K562 (cell line): Measurements from ENCODE around the gene RUVBL1. TPM values are rescaled to one million over a fixed set of nuclear protein-coding genes. Genes with fewer than 3 reads are reported as not detected.

ENCODE experiments used
- ATAC-seq: fragments of 200-7000 bp; cut with Tn5 transposase; 3 replicates; pipeline ENCODE4 v1.9.1; 2020; ENCODE audit warnings: moderate library complexity
- BruUV-seq: library from RNA; stranded (reverse); fragments of 400-500 nt; replicated peaks from 2 replicates; lab custom pipeline; 2021; lab: Mats Ljungman, UMichigan
- CTCF ChIA-PET: fragments of 300-600 bp; formaldehyde crosslinking; extraction: SDS; loops from one replicate; lab custom pipeline; 2021; ENCODE audit warnings: low intra/inter-chr PET ratio; lab: Yijun Ruan, JAX
- POLR2A ChIA-PET: fragments of 300-600, 350-650 bp; sonication (Branson Sonifier 250); formaldehyde crosslinking; extraction: SDS; loops from one replicate; lab custom pipeline; 2021; ENCODE audit warnings: antibody characterized with exemption, inconsistent platforms; lab: Yijun Ruan, JAX
- DNase-seq, 4 experiments: peaks; one replicate each; pipeline versions ENCODE4 v3.0.0 to v3.0.0-alpha.2; 2011 to 2018; ENCODE audit warnings: low spot score in 3 of 4, mixed read lengths in 3 of 4; ENCODE audit errors: extremely low read depth in 1 of 4
- FAIRE-seq: peaks from 2 replicates; lab custom pipeline; 2011; peaks lifted over from hg19 to GRCh38; lab: Jason Lieb, UNC
- H2AFZ ChIP-seq: 2 replicates; pipeline ENCODE4 v1.6.0; 2011; ENCODE audit warnings: low read depth, low read length, control low read depth, inconsistent platforms
- H3K27ac ChIP-seq: fragments of 200-600 bp; 3 replicates; pipeline ENCODE4 v1.8.0; 2011; ENCODE audit warnings: low read depth, mild to moderate bottlenecking, control low read depth, inconsistent platforms, low read length, moderate library complexity, mixed read lengths; ENCODE audit errors: extremely low read depth
- H3K27me3 ChIP-seq, 2 experiments: fragments of 300-600 bp in 1 of 2; 2 replicates in 1 of 2; 3 replicates in 1 of 2; pipeline versions ENCODE4 v1.6.0 to v1.8.0; 2011; ENCODE audit warnings: inconsistent platforms in 2 of 2, low read length in 2 of 2, mild to moderate bottlenecking in 1 of 2, mixed read lengths in 1 of 2, moderate library complexity in 1 of 2; ENCODE audit not compliant: control insufficient read depth in 2 of 2, insufficient read depth in 2 of 2
- H3K36me3 ChIP-seq: fragments of 300-600 bp; 3 replicates; pipeline ENCODE4 v1.8.0; 2011; ENCODE audit warnings: mild to moderate bottlenecking, low read length, inconsistent platforms; ENCODE audit not compliant: control insufficient read depth, insufficient read depth
- H3K4me1 ChIP-seq, 2 experiments: fragments of 200-600 bp in 1 of 2; replicated peaks in 1 of 2; 2 replicates in 1 of 2; 3 replicates in 1 of 2; pipeline versions ENCODE4 v1.5.1 to v1.8.0; 2011; ENCODE audit warnings: inconsistent platforms in 2 of 2, low read length in 2 of 2, mild to moderate bottlenecking in 1 of 2, mixed read lengths in 1 of 2, moderate library complexity in 1 of 2; ENCODE audit not compliant: control insufficient read depth in 2 of 2, insufficient read depth in 2 of 2
- H3K4me2 ChIP-seq: 2 replicates; pipeline ENCODE4 v1.6.1; 2011; ENCODE audit warnings: low read length, control low read depth, inconsistent platforms, mixed read lengths; ENCODE audit not compliant: insufficient read depth
- H3K4me3 ChIP-seq: fragments of 200-600 bp; sonication (generic), shearing (Covaris generic); 2 replicates; pipeline ENCODE4 v1.5.1; 2016; ENCODE audit warnings: control low read depth, inconsistent platforms
- H3K79me2 ChIP-seq: fragments of 200-600 bp; 3 replicates; pipeline ENCODE4 v1.8.0; 2011; ENCODE audit warnings: low read length, inconsistent platforms; ENCODE audit not compliant: control insufficient read depth, insufficient read depth
- H3K9ac ChIP-seq, 2 experiments: 2 replicates each; pipeline versions ENCODE4 v1.6.0 to v1.6.1; 2011; ENCODE audit warnings: low read depth in 2 of 2, low read length in 2 of 2, control low read depth in 1 of 2, inconsistent platforms in 1 of 2, mild to moderate bottlenecking in 1 of 2, mixed read lengths in 1 of 2; ENCODE audit not compliant: insufficient read depth in 1 of 2
- H3K9me1 ChIP-seq: one replicate; pipeline ENCODE4 v1.6.0; 2011; ENCODE audit warnings: inconsistent platforms, mild to moderate bottlenecking, low read length, moderate library complexity; ENCODE audit not compliant: control insufficient read depth, insufficient read depth
- H3K9me3 ChIP-seq: replicated peaks from 2 replicates; pipeline ENCODE4 v1.5.1; 2011; ENCODE audit warnings: low read depth, low read length, inconsistent platforms; ENCODE audit not compliant: control insufficient read depth, insufficient read depth
- H4K20me1 ChIP-seq: replicated peaks from 2 replicates; pipeline ENCODE4 v1.6.1; 2011; ENCODE audit warnings: low read length, inconsistent platforms, mixed read lengths; ENCODE audit not compliant: control insufficient read depth, insufficient read depth
- ARNT ChIP-seq, 2 experiments: fragments of 450-650 bp; IDR thresholded peaks; 2 replicates each; pipeline ENCODE4 v1.6.1; 2016; ENCODE audit warnings: mild to moderate bottlenecking in 1 of 2
- BRD4 ChIP-seq: fragments of 200-600 bp; sonication (generic); IDR thresholded peaks from 2 replicates; pipeline ENCODE4 v1.6.1; 2017; ENCODE audit warnings: inconsistent platforms
- EP400 ChIP-seq: fragments of 450-650 bp; IDR thresholded peaks from 2 replicates; pipeline ENCODE4 v1.6.1; 2017; ENCODE audit warnings: antibody characterized with exemption, mild to moderate bottlenecking, moderate library complexity
- HDAC1 ChIP-seq, 2 experiments: fragments of 450-650 bp; IDR thresholded peaks; 2 replicates each; pipeline ENCODE4 v1.6.1; 2016 to 2017; ENCODE audit warnings: inconsistent platforms in 1 of 2, mild to moderate bottlenecking in 1 of 2, moderate library complexity in 1 of 2
- POLR2AphosphoS5 ChIP-seq: IDR thresholded peaks from 2 replicates; pipeline ENCODE4 v1.6.1; 2011; ENCODE audit warnings: mild to moderate bottlenecking, low read depth, low read length, moderate library complexity; ENCODE audit not compliant: control insufficient read depth, insufficient read depth
- RB1 ChIP-seq: fragments of 450-650 bp; IDR thresholded peaks from 2 replicates; pipeline ENCODE4 v1.6.1; 2017; ENCODE audit warnings: low read depth, mild to moderate bottlenecking
- RBFOX2 ChIP-seq: fragments of 200-400 bp; formaldehyde crosslinking; IDR thresholded peaks from 2 replicates; pipeline ENCODE4 v1.6.1; 2017; ENCODE audit warnings: low read depth, mild to moderate bottlenecking, low read length, moderate library complexity
- ZNF644 ChIP-seq: fragments of 200-800 bp; sonication (Bioruptor generic); IDR thresholded peaks from 2 replicates; pipeline ENCODE4 v1.6.1; 2016; ENCODE audit warnings: low read depth, missing genetic modification characterization, missing compliant biosample characterization
- WGBS: fragments of 100-300 bp; shearing (Covaris generic); methylation state at CpG from one replicate; pipeline ENCODE4 v1.1.6; 2016; ENCODE audit warnings: low coverage, mixed read lengths; ENCODE audit not compliant: insufficient coverage; ENCODE audit errors: missing lambda C conversion rate; 5-methylcytosine and 5-hydroxymethylcytosine counted together
- in situ Hi-C: fragments of 300-500 bp; cut with MboI; formaldehyde crosslinking; loops from 4 replicates; pipeline ENCODE4 v1.15.0; 2018; ENCODE audit warnings: inconsistent platforms, mixed read lengths
- intact Hi-C: fragments of 100-400 bp; cut with micrococcal nuclease; formaldehyde crosslinking; loops from 2 replicates; pipeline ENCODE4 v1.14.2; 2022
- polyA plus RNA-seq, 8 experiments: library from polyadenylated mRNA; depleted of rRNA in 4 of 8; stranded (reverse) in 5 of 8; unstranded in 3 of 8; fragments of >200 nt; fragmentation: Nextera tagmentation in 2 of 8; fragmentation: Illumina TruSeq in 1 of 8; extraction: Ambion mirVana in 2 of 8; extraction: Trizol in 1 of 8; gene quantifications; 2 replicates each; pipeline versions ENCODE4 v1.2.1 to v1.2.3, GENCODE V29; 2011 to 2014; ENCODE audit warnings: inconsistent platforms in 1 of 8, missing spikeins in 1 of 8
- total RNA-seq, 7 experiments: library from RNA; depleted of rRNA in 6 of 7; stranded (reverse); fragments of >200 nt in 6 of 7; fragmentation: Illumina TruSeq in 2 of 7; extraction: Trizol in 2 of 7; gene quantifications; 2 replicates each; pipeline versions ENCODE4 v1.2.1 to v1.2.3, GENCODE V29; 2011 to 2021; ENCODE audit warnings: low replicate concordance in 1 of 7
- TF ChIP-seq, protein P1 (sequence below): fragments of 200-800 bp; sonication (Bioruptor generic); IDR thresholded peaks from 2 replicates; pipeline ENCODE4 v1.6.1; 2017; ENCODE audit warnings: missing genetic modification characterization, missing compliant biosample characterization
- TF ChIP-seq, protein P2 (sequence below): fragments of 450-650 bp; IDR thresholded peaks from 2 replicates; pipeline ENCODE4 v1.6.1; 2016; ENCODE audit warnings: missing biosample characterization, missing genetic modification characterization

RUVBL1 gene
- total and polyA plus RNA-seq, 9 of the 15 experiments (the other 6 are each of a cell fraction or from before 2014, with no cell fraction given): 20.7 to 147 (median 113) TPM

DNA sequence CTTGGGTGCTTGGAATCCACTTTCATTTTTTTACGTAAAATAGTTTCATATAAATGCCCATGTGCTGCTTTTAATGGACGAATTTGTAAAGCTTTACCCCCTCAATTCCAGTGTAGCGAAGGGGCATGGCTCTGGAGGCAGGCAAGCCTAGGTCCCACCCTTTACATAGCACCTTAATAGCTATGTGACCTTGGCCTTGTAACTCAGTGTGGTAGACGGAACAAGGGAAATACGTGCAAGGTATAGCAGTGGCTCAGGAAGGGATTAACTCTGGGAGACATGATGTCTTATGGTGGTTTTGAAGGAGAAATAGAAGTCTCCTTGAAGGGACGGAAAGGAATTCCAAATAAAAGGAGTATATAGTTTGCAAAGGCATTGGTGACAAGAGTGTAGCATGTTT lies 70.0 kb downstream of the RUVBL1 start:
- Histone ChIP-seq H3K79me2 (peaks cover 53% of the 10 kb centered on the region), H3K9ac (peak overlapping the region; percentile 77 to 99), H3K9me3 (no peaks in the 10 kb centered on the region), H3K4me2 (peak overlapping the region; percentile 95), H3K27me3 (no peaks in the 10 kb centered on the region), H3K9me1 (no peaks in the 10 kb centered on the region), H3K27ac (peak overlapping the region; percentile 92; the same call in 2 of the 3 replicates), H4K20me1 (0 out of 2 replicates have a peak, but pooled peaks cover 11% of the 10 kb centered on the region), H2AFZ (no peak overlapping the region), H3K4me1 (peaks cover 0 to 22% of the 10 kb centered on the region in 2 experiments; a peak in 2 of 5 replicates)
- in situ Hi-C loops (no loop called here), intact Hi-C loops (loop anchor here (2.0 kb wide), 1 partner anchor 43 kb away; no protein-coding TSS in a partner anchor)
- ChIA-PET POLR2A (interaction anchor here (0.5 to 1.7 kb wide), 9 partner anchors 11 to 409 kb away, joined by 3 to 14 read pairs (median 5); partner anchors contain the start of gene RUVBL1), CTCF (no interaction called here)
- no peak for DNase-seq
- WGBS: 10% methylated on average over 6 of the region's 6 CpGs
- no peak for FAIRE-seq
- no TSS peak for BruUV-seq
- peak; percentile 22 for ATAC-seq
- TF ChIP-seq HDAC1 (IDR thresholded peaks at IDR 0.05): 0 out of 4 replicates have a peak, but pooled peaks of 1 of the 2 experiments have one; percentile 2
- TF ChIP-seq ARNT (IDR thresholded peaks at IDR 0.05): no peak
- TF ChIP-seq, all 486 proteins: peak for 1
- peak overlapping the region; percentile 94 for H3K4me3 ChIP-seq
- H3K36me3 ChIP-seq: peaks cover 54% of the 10 kb centered on the region

DNA sequence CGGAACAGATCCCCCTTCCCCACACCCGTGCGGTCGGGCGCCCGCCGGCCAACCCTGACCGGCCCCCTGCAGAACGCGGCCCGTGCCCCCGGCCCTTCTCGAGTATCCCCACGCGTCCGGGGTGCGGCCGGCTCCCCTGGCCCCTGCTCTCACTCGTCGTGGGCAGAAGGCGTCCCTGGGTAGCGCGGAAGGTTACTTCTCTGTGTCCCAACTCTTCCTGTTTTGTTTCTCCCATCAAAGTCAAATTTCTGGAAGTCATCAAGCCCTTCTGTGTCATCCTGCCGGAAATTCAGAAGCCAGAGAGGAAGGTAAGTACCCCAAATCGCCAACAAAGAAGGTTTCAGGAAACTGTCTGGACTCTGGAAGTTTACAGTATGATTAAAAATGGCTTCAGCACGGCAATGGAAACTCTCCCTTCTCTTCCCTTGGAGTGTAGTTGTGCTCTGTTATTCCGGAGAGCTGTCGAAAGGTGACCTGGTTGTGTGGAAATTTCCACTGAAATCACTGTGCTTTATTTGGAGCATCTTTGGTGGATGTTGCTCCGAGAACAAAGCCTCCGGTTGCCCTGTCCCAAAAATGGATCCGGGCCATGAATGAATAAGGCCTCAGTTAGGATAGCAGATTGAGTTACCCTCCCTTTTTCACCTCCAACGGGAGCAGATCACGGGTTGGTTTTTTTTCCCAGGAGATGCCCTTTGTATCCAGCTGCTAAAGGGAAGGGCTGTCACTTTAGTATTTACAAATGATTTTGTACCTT lies 70.8 kb downstream of the RUVBL1 start:
- POLR2A ChIA-PET: interaction anchor here (0.7 to 2.6 kb wide), 8 partner anchors 11 to 71 kb away, joined by 3 to 14 read pairs (median 5); partner anchors contain the start of gene RUVBL1
- FAIRE-seq (no peak), DNase-seq (peak in 1 of 4 experiments; percentile 69), ATAC-seq (no peak; the same call in 2 of the 3 replicates)
- CTCF ChIA-PET: interaction anchor here (1.0 kb wide), 1 partner anchor 11 kb away, joined by 3 read pairs; no protein-coding TSS in a partner anchor
- Histone ChIP-seq H3K9me3 (no peaks in the 10 kb centered on the region), H3K27me3 (no peaks in the 10 kb centered on the region; a peak in 1 of 5 replicates), H3K4me2 (peak overlapping the region; percentile 95), H3K27ac (peak overlapping the region; percentile 92), H2AFZ (peak overlapping the region; percentile 83), H3K36me3 (peaks cover 47% of the 10 kb centered on the region), H3K79me2 (peaks cover 53% of the 10 kb centered on the region), H3K4me1 (peaks cover 0 to 22% of the 10 kb centered on the region in 2 experiments; a peak in 2 of 5 replicates), H3K4me3 (peak overlapping the region; percentile 94), H4K20me1 (0 out of 2 replicates have a peak, but pooled peaks cover 11% of the 10 kb centered on the region), H3K9me1 (no peaks in the 10 kb centered on the region), H3K9ac (peak overlapping the region; percentile 98 to 99)
- intact Hi-C loops (loop anchor here (2.0 kb wide), 1 partner anchor 42 kb away; no protein-coding TSS in a partner anchor), in situ Hi-C loops (no loop called here)
- 0% methylated on average over 20 of the region's 33 CpGs for WGBS
- TSS peak; percentile 63 for BruUV-seq
- TF ChIP-seq EP400: peak; percentile 3
- peak; percentile 30 for TF ChIP-seq RBFOX2
- TF ChIP-seq ZNF644 (tag): no peak
- TF ChIP-seq BRD4: peak; percentile 42; the same call in 1 of the 2 replicates
- TF ChIP-seq, protein P1, sequence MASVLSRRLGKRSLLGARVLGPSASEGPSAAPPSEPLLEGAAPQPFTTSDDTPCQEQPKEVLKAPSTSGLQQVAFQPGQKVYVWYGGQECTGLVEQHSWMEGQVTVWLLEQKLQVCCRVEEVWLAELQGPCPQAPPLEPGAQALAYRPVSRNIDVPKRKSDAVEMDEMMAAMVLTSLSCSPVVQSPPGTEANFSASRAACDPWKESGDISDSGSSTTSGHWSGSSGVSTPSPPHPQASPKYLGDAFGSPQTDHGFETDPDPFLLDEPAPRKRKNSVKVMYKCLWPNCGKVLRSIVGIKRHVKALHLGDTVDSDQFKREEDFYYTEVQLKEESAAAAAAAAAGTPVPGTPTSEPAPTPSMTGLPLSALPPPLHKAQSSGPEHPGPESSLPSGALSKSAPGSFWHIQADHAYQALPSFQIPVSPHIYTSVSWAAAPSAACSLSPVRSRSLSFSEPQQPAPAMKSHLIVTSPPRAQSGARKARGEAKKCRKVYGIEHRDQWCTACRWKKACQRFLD: 0 out of 2 replicates have a peak, but pooled peaks have one; percentile 20
- TF ChIP-seq RB1: no peak
- TF ChIP-seq, protein P2, sequence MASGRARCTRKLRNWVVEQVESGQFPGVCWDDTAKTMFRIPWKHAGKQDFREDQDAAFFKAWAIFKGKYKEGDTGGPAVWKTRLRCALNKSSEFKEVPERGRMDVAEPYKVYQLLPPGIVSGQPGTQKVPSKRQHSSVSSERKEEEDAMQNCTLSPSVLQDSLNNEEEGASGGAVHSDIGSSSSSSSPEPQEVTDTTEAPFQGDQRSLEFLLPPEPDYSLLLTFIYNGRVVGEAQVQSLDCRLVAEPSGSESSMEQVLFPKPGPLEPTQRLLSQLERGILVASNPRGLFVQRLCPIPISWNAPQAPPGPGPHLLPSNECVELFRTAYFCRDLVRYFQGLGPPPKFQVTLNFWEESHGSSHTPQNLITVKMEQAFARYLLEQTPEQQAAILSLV (tag): no peak
- no peak for TF ChIP-seq POLR2AphosphoS5
